GM12878 (cell line): ENCODE results near the gene SERPINB6. TPM values are rescaled to one million over a fixed set of nuclear protein-coding genes. Genes with fewer than 3 reads are reported as not detected.

Experiments
- ATAC-seq: fragments of 200-7000 bp; cut with Tn5 transposase; 3 replicates; pipeline ENCODE4 v1.9.1; 2020; ENCODE audit warnings: mild to moderate bottlenecking, moderate library complexity
- BruUV-seq: library from RNA; stranded (reverse); fragments of 400-500 nt; replicated peaks from 2 replicates; lab custom pipeline; 2021; lab: Mats Ljungman, UMichigan
- CTCF ChIA-PET: fragments of 300-600 bp; sonication (Branson Sonifier 250); formaldehyde crosslinking; extraction: SDS; loops from one replicate; lab custom pipeline; 2021; ENCODE audit warnings: inconsistent platforms; lab: Yijun Ruan, JAX
- POLR2A ChIA-PET: fragments of 350-600 bp; formaldehyde crosslinking; extraction: SDS; loops from one replicate; lab custom pipeline; 2021; ENCODE audit warnings: inconsistent platforms; lab: Charles Lee
- RAD21 ChIA-PET: fragments of 300-600 bp; sonication (Branson Sonifier 250); formaldehyde crosslinking; loops from one replicate; lab custom pipeline; 2023; ENCODE audit warnings: antibody characterized with exemption; ENCODE audit not compliant: unreplicated experiment; lab: Charles Lee
- SMC1A ChIA-PET: fragments of 300-600 bp; sonication (Branson Sonifier 250); formaldehyde crosslinking; loops from one replicate; lab custom pipeline; 2023; ENCODE audit not compliant: unreplicated experiment, uncharacterized antibody; lab: Charles Lee
- DNase-seq: peaks from one replicate; pipeline ENCODE4 v3.0.0-alpha.2; 2011; ENCODE audit warnings: low read depth, low spot score
- FAIRE-seq: peaks from 3 replicates; lab custom pipeline; 2011; peaks lifted over from hg19 to GRCh38; lab: Jason Lieb, UNC
- H2AFZ ChIP-seq: 2 replicates; pipeline ENCODE4 v1.6.0; 2011; ENCODE audit warnings: low read depth, low read length, control low read depth; ENCODE audit not compliant: control insufficient read depth
- H3K27ac ChIP-seq: 2 replicates; pipeline ENCODE4 v1.5.1; 2011; ENCODE audit warnings: control low read depth; ENCODE audit not compliant: control insufficient read depth, insufficient read depth
- H3K27me3 ChIP-seq, 2 experiments: replicated peaks in 1 of 2; 2 replicates each; pipeline versions ENCODE4 v1.6.0 to v1.6.1; 2011; ENCODE audit warnings: low read length in 1 of 2; ENCODE audit not compliant: control insufficient read depth in 2 of 2, insufficient read depth in 2 of 2
- H3K36me3 ChIP-seq, 2 experiments: 2 replicates each; pipeline ENCODE4 v1.5.1; 2011; ENCODE audit warnings: low read length in 1 of 2; ENCODE audit not compliant: control insufficient read depth in 2 of 2, insufficient read depth in 2 of 2
- H3K4me1 ChIP-seq: 2 replicates; pipeline ENCODE4 v1.6.1; 2011; ENCODE audit warnings: mild to moderate bottlenecking, low read length, moderate library complexity, mixed read lengths; ENCODE audit not compliant: control insufficient read depth, insufficient read depth
- H3K4me2 ChIP-seq: 2 replicates; pipeline ENCODE4 v1.6.0; 2011; ENCODE audit warnings: control low read depth; ENCODE audit not compliant: control insufficient read depth, insufficient read depth
- H3K4me3 ChIP-seq: fragments of 200-600 bp; sonication (generic); 2 replicates; pipeline ENCODE4 v1.5.1; 2016
- H3K79me2 ChIP-seq: 2 replicates; pipeline ENCODE4 v1.6.0; 2011; ENCODE audit warnings: low read length; ENCODE audit not compliant: control insufficient read depth, insufficient read depth
- H3K9ac ChIP-seq: 2 replicates; pipeline ENCODE4 v1.8.0; 2011; ENCODE audit warnings: low read length, control low read depth, mixed read lengths; ENCODE audit not compliant: control insufficient read depth, insufficient read depth
- H3K9me3 ChIP-seq: replicated peaks from 3 replicates; pipeline ENCODE4 v1.5.1; 2011; ENCODE audit warnings: mild to moderate bottlenecking, low read length; ENCODE audit not compliant: control insufficient read depth, insufficient read depth
- H4K20me1 ChIP-seq: 2 replicates; pipeline ENCODE4 v1.6.0; 2011; ENCODE audit not compliant: control insufficient read depth, insufficient read depth
- CBFB ChIP-seq: IDR thresholded peaks from 2 replicates; pipeline ENCODE4 v1.6.1; 2016; ENCODE audit warnings: antibody characterized with exemption, low read depth
- CBX3 ChIP-seq: fragments of 200-600 bp; sonication (generic); IDR thresholded peaks from 2 replicates; pipeline ENCODE4 v1.6.1; 2016; ENCODE audit warnings: low read depth, borderline replicate concordance
- CREB1 ChIP-seq: IDR thresholded peaks from 2 replicates; pipeline ENCODE4 v1.6.1; 2012; ENCODE audit warnings: low read depth, mild to moderate bottlenecking, inconsistent platforms
- EZH2 ChIP-seq: IDR thresholded peaks from 2 replicates; pipeline ENCODE4 v1.6.1; 2012; ENCODE audit warnings: low read depth, mild to moderate bottlenecking, control low read depth, inconsistent platforms, low read length, borderline replicate concordance; ENCODE audit not compliant: control insufficient read depth
- GATAD2B ChIP-seq: fragments of 450-650 bp; conservative IDR thresholded peaks from 2 replicates; pipeline ENCODE4 v1.6.1; 2017; ENCODE audit warnings: low read depth, mild to moderate bottlenecking, moderate library complexity
- HDAC2 ChIP-seq: fragments of 200-600 bp; sonication (generic); IDR thresholded peaks from 2 replicates; pipeline ENCODE4 v1.6.1; 2017
- HDGF ChIP-seq: fragments of 450-650 bp; IDR thresholded peaks from 2 replicates; pipeline ENCODE4 v1.6.1; 2016; ENCODE audit warnings: antibody characterized with exemption
- LARP7 ChIP-seq: fragments of 450-650 bp; IDR thresholded peaks from 2 replicates; pipeline ENCODE4 v1.6.1; 2017; ENCODE audit warnings: mild to moderate bottlenecking
- NRF1 ChIP-seq: conservative IDR thresholded peaks from 2 replicates; pipeline ENCODE4 v1.6.1; 2011; ENCODE audit warnings: mild to moderate bottlenecking, low read depth, low read length, improper control_type of control experiment
- POLR2AphosphoS2 ChIP-seq: IDR thresholded peaks from 2 replicates; pipeline ENCODE4 v1.6.1; 2011; ENCODE audit warnings: low read depth, mild to moderate bottlenecking, low read length, improper control_type of control experiment, moderate library complexity
- SREBF2 ChIP-seq: IDR thresholded peaks from 2 replicates; pipeline ENCODE4 v1.6.1; 2012; ENCODE audit warnings: mild to moderate bottlenecking, low read length
- TBL1XR1 ChIP-seq: IDR thresholded peaks from 2 replicates; pipeline ENCODE4 v1.6.1; 2012; ENCODE audit warnings: low read depth, low read length, improper control_type of control experiment
- TCF12 ChIP-seq: IDR thresholded peaks from 2 replicates; pipeline ENCODE4 v1.6.1; 2011; ENCODE audit warnings: low read depth, mild to moderate bottlenecking, low read length
- ZSCAN29 ChIP-seq: fragments of 450-650 bp; IDR thresholded peaks from 2 replicates; pipeline ENCODE4 v1.6.1; 2017; ENCODE audit warnings: mild to moderate bottlenecking, moderate library complexity
- WGBS: methylation state at CpG from one replicate; pipeline ENCODE4 v1.1.6; 2016; ENCODE audit warnings: low lambda C conversion rate; ENCODE audit not compliant: insufficient replicate concordance, insufficient coverage; ENCODE audit errors: missing lambda C conversion rate; 5-methylcytosine and 5-hydroxymethylcytosine counted together
- in situ Hi-C: fragments of 300-500 bp; cut with MboI; formaldehyde crosslinking; loops from 9 replicates; pipeline ENCODE4 v1.14.3; 2018; ENCODE audit warnings: mixed read lengths
- intact Hi-C: fragments of 100-400 bp; cut with micrococcal nuclease; formaldehyde crosslinking; loops from one replicate; pipeline ENCODE4 v1.14.2; 2022; ENCODE audit not compliant: unreplicated experiment
- polyA plus RNA-seq, 11 experiments: library from polyadenylated mRNA; depleted of rRNA in 4 of 11; unstranded in 6 of 11; stranded (reverse) in 5 of 11; fragments of >200 nt; fragmentation: Nextera tagmentation in 4 of 11; fragmentation: Illumina TruSeq in 1 of 11; extraction: Ambion mirVana in 4 of 11; extraction: Trizol in 1 of 11; gene quantifications; 1 replicate in 1 of 11; 2 replicates in 10 of 11; pipeline versions ENCODE4 v1.2.1 to v1.2.3, GENCODE V29; 2011 to 2016; ENCODE audit warnings: inconsistent platforms in 2 of 11, missing spikeins in 2 of 11, low read depth in 1 of 11
- total RNA-seq, 4 experiments: library from RNA; depleted of rRNA in 3 of 4; stranded (reverse); fragments of >200 nt in 3 of 4; fragmentation: Illumina TruSeq in 1 of 4; extraction: Trizol in 1 of 4; gene quantifications; 2 replicates each; pipeline versions ENCODE4 v1.2.1 to v1.2.3, GENCODE V29; 2013 to 2021
- TF ChIP-seq, protein P1 (sequence below): fragments of 450-650 bp; formaldehyde crosslinking; IDR thresholded peaks from 2 replicates; pipeline ENCODE4 v1.5.0; 2022; ENCODE audit warnings: mild to moderate bottlenecking, missing genetic modification characterization

Gene SERPINB6
- total and polyA plus RNA-seq, 10 of the 15 experiments (the other 5 are each of a cell fraction or from before 2014, with no cell fraction given) = 0.37 to 2.2 (median 0.68) TPM; not detected in 1

DNA sequence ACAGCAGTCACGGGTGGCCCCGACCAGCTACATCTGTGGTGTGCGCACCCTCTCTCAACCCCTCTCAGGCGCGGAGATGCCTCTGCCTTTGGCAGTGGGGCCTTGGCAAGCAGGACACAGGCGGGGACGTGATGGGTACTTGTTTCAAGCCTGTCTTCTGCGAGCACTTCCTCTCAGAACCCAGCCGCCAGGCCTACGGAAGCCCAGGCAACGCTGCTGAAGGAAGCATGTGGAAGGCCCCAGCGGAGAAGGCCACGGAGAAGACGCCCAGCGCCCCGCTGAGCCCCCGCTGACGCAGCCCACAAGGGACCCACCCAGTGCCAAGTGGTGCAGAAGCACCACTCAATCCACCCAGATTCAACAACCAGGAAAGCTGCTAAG, 13.0 kb downstream of the SERPINB6 start:
- TF ChIP-seq CBX3 = no peak
- no peak for TF ChIP-seq HDAC2
- TF ChIP-seq, protein P1, sequence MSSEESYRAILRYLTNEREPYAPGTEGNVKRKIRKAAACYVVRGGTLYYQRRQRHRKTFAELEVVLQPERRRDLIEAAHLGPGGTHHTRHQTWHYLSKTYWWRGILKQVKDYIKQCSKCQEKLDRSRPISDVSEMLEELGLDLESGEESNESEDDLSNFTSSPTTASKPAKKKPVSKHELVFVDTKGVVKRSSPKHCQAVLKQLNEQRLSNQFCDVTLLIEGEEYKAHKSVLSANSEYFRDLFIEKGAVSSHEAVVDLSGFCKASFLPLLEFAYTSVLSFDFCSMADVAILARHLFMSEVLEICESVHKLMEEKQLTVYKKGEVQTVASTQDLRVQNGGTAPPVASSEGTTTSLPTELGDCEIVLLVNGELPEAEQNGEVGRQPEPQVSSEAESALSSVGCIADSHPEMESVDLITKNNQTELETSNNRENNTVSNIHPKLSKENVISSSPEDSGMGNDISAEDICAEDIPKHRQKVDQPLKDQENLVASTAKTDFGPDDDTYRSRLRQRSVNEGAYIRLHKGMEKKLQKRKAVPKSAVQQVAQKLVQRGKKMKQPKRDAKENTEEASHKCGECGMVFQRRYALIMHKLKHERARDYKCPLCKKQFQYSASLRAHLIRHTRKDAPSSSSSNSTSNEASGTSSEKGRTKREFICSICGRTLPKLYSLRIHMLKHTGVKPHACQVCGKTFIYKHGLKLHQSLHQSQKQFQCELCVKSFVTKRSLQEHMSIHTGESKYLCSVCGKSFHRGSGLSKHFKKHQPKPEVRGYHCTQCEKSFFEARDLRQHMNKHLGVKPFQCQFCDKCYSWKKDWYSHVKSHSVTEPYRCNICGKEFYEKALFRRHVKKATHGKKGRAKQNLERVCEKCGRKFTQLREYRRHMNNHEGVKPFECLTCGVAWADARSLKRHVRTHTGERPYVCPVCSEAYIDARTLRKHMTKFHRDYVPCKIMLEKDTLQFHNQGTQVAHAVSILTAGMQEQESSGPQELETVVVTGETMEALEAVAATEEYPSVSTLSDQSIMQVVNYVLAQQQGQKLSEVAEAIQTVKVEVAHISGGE (CRISPR knock-in tag) = no peak
- no peak for TF ChIP-seq GATAD2B
- no peak for TF ChIP-seq CBFB
- TF ChIP-seq TBL1XR1 = no peak
- TF ChIP-seq LARP7 = no peak
- no peak for TF ChIP-seq EZH2
- no peak for TF ChIP-seq CREB1
- TF ChIP-seq NRF1 = no peak
- no peak for TF ChIP-seq HDGF
- TF ChIP-seq POLR2AphosphoS2 = no peak
- TF ChIP-seq ZSCAN29 = no peak
- TF ChIP-seq TCF12 = no peak
- TF ChIP-seq SREBF2 = no peak
- no peaks in the 10 kb centered on the region for H3K36me3 ChIP-seq
- H3K27me3 ChIP-seq = peaks cover 2 to 4% of the 10 kb centered on the region in 2 experiments; a peak in 3 of 4 replicates
- H3K4me2 ChIP-seq = no peak overlapping the region
- no peaks in the 10 kb centered on the region for H3K79me2 ChIP-seq
- ATAC-seq = no peak
- ChIA-PET POLR2A (no interaction called here), CTCF (interaction anchor here (1.1 to 1.7 kb wide), 2 partner anchors 15 to 43 kb away, joined by 3 to 5 read pairs; no protein-coding TSS in a partner anchor), RAD21 (no interaction called here), SMC1A (no interaction called here)
- WGBS = 70% methylated on average over 18 of the region's 18 CpGs
- H3K27ac ChIP-seq = no peak overlapping the region
- intact Hi-C loops (no loop called here), in situ Hi-C loops (no loop called here)
- no peak for DNase-seq
- H3K9me3 ChIP-seq = no peaks in the 10 kb centered on the region
- H3K4me1 ChIP-seq = no peaks in the 10 kb centered on the region
- no peak overlapping the region for H3K9ac ChIP-seq
- H4K20me1 ChIP-seq = no peaks in the 10 kb centered on the region
- H3K4me3 ChIP-seq = no peak overlapping the region
- no TSS peak for BruUV-seq
- H2AFZ ChIP-seq = no peak overlapping the region
- FAIRE-seq = no peak
